Midbrain (tissue), 1 donor: ENCODE data around the gene MYL3.
"Not testable (repeated sequence)": the region's sequence is repeated elsewhere in the genome, so short reads cannot be mapped to it uniquely, and the experiment has no call there.

Source experiments
- DNase-seq: peaks from one replicate; lab custom pipeline; 2025; lab: John Stamatoyannopoulos, UW

The MYL3 gene

DNA sequence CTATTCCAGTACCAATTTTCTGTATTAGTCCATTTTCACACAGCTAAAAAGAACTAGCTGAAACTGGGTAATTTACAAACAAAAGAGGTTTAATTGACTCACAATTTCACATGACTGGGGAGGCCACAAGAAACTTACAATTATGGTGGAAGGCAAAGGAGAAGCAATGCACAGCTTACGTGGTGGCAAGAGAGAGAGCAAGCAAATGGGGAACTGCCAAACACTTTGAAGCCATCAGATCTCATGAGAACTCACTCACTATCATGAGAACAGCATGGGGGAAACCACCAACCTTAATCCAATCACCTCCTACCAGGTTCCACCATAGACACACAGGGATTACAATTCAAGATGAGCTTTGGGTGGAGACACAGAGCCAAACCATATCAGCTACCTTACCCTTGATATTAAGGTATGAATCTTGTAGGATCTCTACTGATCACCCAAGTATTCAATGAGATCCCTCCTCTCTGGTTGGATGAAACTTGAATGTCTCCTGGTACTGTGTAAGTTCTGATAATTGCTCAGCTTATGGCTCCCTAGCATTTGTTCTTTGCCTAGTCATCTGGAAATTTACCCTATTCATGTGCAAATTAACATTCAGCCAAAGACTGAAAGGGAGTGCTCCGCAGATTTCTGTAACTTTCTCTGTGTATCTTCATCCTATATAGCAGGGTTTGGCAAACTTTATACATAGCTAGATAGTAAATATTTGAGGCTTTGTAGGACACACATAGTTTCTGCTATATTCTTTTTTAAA, 38.9 kb downstream of the MYL3 start:
- no peak for DNase-seq

GRCh38 chr3:46823314-46823713, 39.9 kb downstream of the MYL3 start:
- DNase-seq: not testable (repeated sequence)

DNA sequence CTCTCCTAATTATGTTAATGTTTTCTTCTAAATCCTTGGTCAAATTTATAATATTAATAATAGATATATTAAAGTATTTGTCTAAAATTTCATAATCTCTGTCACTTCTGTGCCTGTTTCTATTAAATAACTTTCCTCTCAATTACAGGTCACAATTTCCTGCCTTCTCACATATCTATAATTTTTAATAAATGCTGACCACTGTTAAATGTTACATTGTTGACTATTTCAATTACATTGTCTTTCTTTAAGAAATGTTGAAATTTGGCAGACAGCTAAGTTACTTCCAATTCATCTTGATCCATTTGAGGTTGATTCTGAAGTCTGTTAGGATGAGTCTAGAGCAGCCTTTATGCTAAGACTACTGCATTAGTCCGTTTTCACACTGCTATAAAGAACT, 41.7 kb downstream of the MYL3 start:
- no peak for DNase-seq

DNA sequence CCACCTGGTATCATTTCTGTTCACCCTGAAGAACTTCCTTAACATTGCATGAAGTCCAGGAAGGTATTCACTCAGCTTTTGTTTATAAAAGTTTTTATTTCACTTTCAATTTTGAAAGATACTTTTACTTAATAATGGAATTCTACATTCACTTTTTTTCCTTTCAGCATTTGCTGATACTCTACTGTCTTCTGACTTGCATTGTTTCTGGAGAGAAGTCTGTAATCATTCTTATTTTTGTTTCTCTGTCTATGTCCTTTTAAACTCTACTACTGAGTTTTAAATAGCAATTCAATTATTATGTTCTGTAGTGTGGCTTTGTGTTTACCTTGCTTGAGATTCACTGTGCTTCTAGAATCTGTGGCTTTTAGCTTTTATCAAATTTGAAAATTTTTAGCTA, 42.4 kb downstream of the MYL3 start:
- DNase-seq: no peak

DNA sequence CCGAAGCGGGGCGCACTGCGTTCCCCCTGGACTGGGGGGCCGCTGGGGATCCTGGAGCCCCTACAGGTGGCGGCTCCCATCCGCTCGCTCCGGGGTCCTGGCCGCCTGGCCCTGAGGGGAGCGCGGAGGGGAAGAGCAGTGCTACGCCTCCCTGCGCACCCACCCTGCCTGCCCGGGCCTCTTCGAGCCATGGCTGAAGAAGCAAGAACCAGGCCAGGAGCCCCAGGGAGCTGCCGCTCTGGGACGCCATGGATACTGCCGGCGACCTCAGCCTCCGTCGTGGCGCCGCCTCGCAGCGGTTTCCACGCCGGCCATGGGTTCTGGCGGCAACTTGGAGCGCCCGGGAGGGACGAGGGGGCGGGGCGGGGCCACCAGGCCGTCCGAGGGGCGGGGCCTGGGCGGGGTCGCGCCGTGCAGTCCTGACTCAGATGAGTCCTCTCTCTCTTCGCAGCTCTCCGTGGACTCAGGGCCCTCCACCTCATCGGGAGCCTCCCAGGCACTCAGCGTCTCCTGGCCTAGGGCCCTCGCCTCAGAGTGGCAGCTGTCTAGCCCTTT, 50.9 kb downstream of the MYL3 start:
- DNase-seq: no peak

- no peak for DNase-seq
These were observed 51.5 kb downstream of the MYL3 start for GRCh38 chr3:46811615-46812236.

GRCh38 chr3:46808766-46809165, 54.5 kb downstream of the MYL3 start:
- not testable (repeated sequence) for DNase-seq
